Activated naive CD4-positive, alpha-beta T cell treated with anti-CD3 and anti-CD28 coated beads, Interleukin-2, amount 10 ng/mL, durations not matched to agents 7 days and 5 days (primary cell): ENCODE results near the gene LRP11.

Experiments used
- CTCF ChIA-PET: fragments of 350-600 bp; sonication (Branson Sonifier 250); formaldehyde crosslinking; loops from one replicate; lab custom pipeline; 2021; ENCODE audit warnings: antibody characterized with exemption; lab: Charles Lee
- DNase-seq: peaks from one replicate; pipeline ENCODE4 v3.0.0-alpha.2; 2020
- H3K27ac Mint-ChIP-seq: one replicate; pipeline ENCODE4 v1.8.0; 2021; ENCODE audit warnings: mild to moderate bottlenecking, moderate library complexity, mixed read lengths
- H3K27me3 Mint-ChIP-seq: one replicate; pipeline ENCODE4 v1.8.0; 2021; ENCODE audit warnings: mild to moderate bottlenecking, mixed read lengths
- H3K36me3 Mint-ChIP-seq: one replicate; pipeline ENCODE4 v1.8.0; 2021; ENCODE audit warnings: mixed read lengths
- H3K4me1 Mint-ChIP-seq: one replicate; pipeline ENCODE4 v1.8.0; 2021; ENCODE audit warnings: mixed read lengths
- H3K4me3 Mint-ChIP-seq: one replicate; pipeline ENCODE4 v1.8.0; 2021; ENCODE audit warnings: mild to moderate bottlenecking, moderate library complexity, mixed read lengths
- H3K9me3 Mint-ChIP-seq: one replicate; pipeline ENCODE4 v1.8.0; 2021; ENCODE audit warnings: mixed read lengths

The LRP11 gene

GRCh38 chr6:149843051-149843633, 21.0 kb downstream of the LRP11 start:
- no peaks in the 10 kb centered on the region for H3K9me3 Mint-ChIP-seq
- no peaks in the 10 kb centered on the region for H3K4me1 Mint-ChIP-seq
- DNase-seq: no peak
- peaks cover 22% of the 10 kb centered on the region for H3K27me3 Mint-ChIP-seq
- no peaks in the 10 kb centered on the region for H3K36me3 Mint-ChIP-seq
- CTCF ChIA-PET: interaction anchor here (1.0 to 2.5 kb wide), 2 partner anchors 19 to 82 kb away, joined by 3 to 9 read pairs; no protein-coding TSS in a partner anchor
- H3K4me3 Mint-ChIP-seq: no peak overlapping the region
- H3K27ac Mint-ChIP-seq: no peak overlapping the region

- H3K27ac Mint-ChIP-seq: no peak overlapping the region
- CTCF ChIA-PET: interaction anchor here (1.0 to 2.5 kb wide), 2 partner anchors 20 to 82 kb away, joined by 3 to 9 read pairs; no protein-coding TSS in a partner anchor
- H3K4me3 Mint-ChIP-seq: no peak overlapping the region
- H3K27me3 Mint-ChIP-seq: peaks cover 22% of the 10 kb centered on the region
- no peaks in the 10 kb centered on the region for H3K9me3 Mint-ChIP-seq
- H3K36me3 Mint-ChIP-seq: no peaks in the 10 kb centered on the region
- H3K4me1 Mint-ChIP-seq: no peaks in the 10 kb centered on the region
- DNase-seq: no peak
These were observed 21.8 kb downstream of the LRP11 start for GRCh38 chr6:149842331-149842730.

- Mint-ChIP-seq H3K4me1 (no peaks in the 10 kb centered on the region), H3K4me3 (no peak overlapping the region), H3K27ac (no peak overlapping the region), H3K9me3 (no peaks in the 10 kb centered on the region), H3K27me3 (peaks cover 18% of the 10 kb centered on the region), H3K36me3 (no peaks in the 10 kb centered on the region)
- CTCF ChIA-PET: interaction anchor here (0.7 to 2.9 kb wide), 16 partner anchors 9 to 88 kb away, joined by 3 to 20 read pairs (median 5); partner anchors contain the start of genes LRP11 and RAET1E
- DNase-seq: peak; percentile 75
These were observed 23.6 kb downstream of the LRP11 start for GRCh38 chr6:149840345-149841075.

- no peaks in the 10 kb centered on the region for H3K9me3 Mint-ChIP-seq
- H3K4me1 Mint-ChIP-seq: peaks cover 2% of the 10 kb centered on the region
- DNase-seq: peak; percentile 81
- no peak overlapping the region for H3K4me3 Mint-ChIP-seq
- H3K27ac Mint-ChIP-seq: no peak overlapping the region
- CTCF ChIA-PET: interaction anchor here (0.6 to 2.3 kb wide), 16 partner anchors 10 to 1581 kb away, joined by 3 to 10 read pairs (median 4); no protein-coding TSS in a partner anchor
- no peaks in the 10 kb centered on the region for H3K36me3 Mint-ChIP-seq
- H3K27me3 Mint-ChIP-seq: peaks cover 4% of the 10 kb centered on the region
These were observed 29.4 kb downstream of the LRP11 start for GRCh38 chr6:149834513-149835481.

GRCh38 chr6:149833651-149834050, 30.5 kb downstream of the LRP11 start:
- Mint-ChIP-seq H3K27me3 (peaks cover 4% of the 10 kb centered on the region), H3K9me3 (no peaks in the 10 kb centered on the region), H3K36me3 (no peaks in the 10 kb centered on the region), H3K4me3 (no peak overlapping the region), H3K4me1 (peaks cover 2% of the 10 kb centered on the region), H3K27ac (no peak overlapping the region)
- DNase-seq: no peak
- CTCF ChIA-PET: interaction anchor here (0.6 to 2.3 kb wide), 10 partner anchors 9 to 1579 kb away, joined by 3 to 8 read pairs (median 4); no protein-coding TSS in a partner anchor

- Mint-ChIP-seq H3K27me3 (peaks cover 4% of the 10 kb centered on the region), H3K4me3 (no peak overlapping the region), H3K27ac (no peak overlapping the region), H3K4me1 (peaks cover 2% of the 10 kb centered on the region), H3K36me3 (no peaks in the 10 kb centered on the region), H3K9me3 (no peaks in the 10 kb centered on the region)
- DNase-seq: no peak
- CTCF ChIA-PET: interaction anchor here (1.2 to 1.9 kb wide), 5 partner anchors 8 to 98 kb away, joined by 3 to 6 read pairs (median 4); no protein-coding TSS in a partner anchor
These were observed 32.8 kb downstream of the LRP11 start for GRCh38 chr6:149831308-149831820.

GRCh38 chr6:149830731-149831307, 33.3 kb downstream of the LRP11 start:
- Mint-ChIP-seq H3K27ac (no peak overlapping the region), H3K4me1 (peaks cover 2% of the 10 kb centered on the region), H3K27me3 (peaks cover 4% of the 10 kb centered on the region), H3K4me3 (no peak overlapping the region), H3K36me3 (no peaks in the 10 kb centered on the region), H3K9me3 (no peaks in the 10 kb centered on the region)
- CTCF ChIA-PET: interaction anchor here (1.5 to 1.9 kb wide), 3 partner anchors 9 to 96 kb away, joined by 3 to 6 read pairs (median 5); no protein-coding TSS in a partner anchor
- DNase-seq: no peak

- H3K4me3 Mint-ChIP-seq: no peak overlapping the region
- CTCF ChIA-PET: interaction anchor here (1.5 to 2.2 kb wide), 2 partner anchors 9 to 12 kb away, joined by 8 to 9 read pairs; no protein-coding TSS in a partner anchor
- H3K36me3 Mint-ChIP-seq: no peaks in the 10 kb centered on the region
- H3K27ac Mint-ChIP-seq: no peak overlapping the region
- no peak for DNase-seq
- no peaks in the 10 kb centered on the region for H3K4me1 Mint-ChIP-seq
- no peaks in the 10 kb centered on the region for H3K9me3 Mint-ChIP-seq
- peaks cover 11% of the 10 kb centered on the region for H3K27me3 Mint-ChIP-seq
These were observed 38.9 kb downstream of the LRP11 start for GRCh38 chr6:149825292-149825691.

GRCh38 chr6:149823013-149823412, 41.1 kb downstream of the LRP11 start:
- no peak for DNase-seq
- H3K4me1 Mint-ChIP-seq: no peaks in the 10 kb centered on the region
- H3K9me3 Mint-ChIP-seq: no peaks in the 10 kb centered on the region
- H3K4me3 Mint-ChIP-seq: no peak overlapping the region
- H3K27me3 Mint-ChIP-seq: peaks cover 11% of the 10 kb centered on the region
- H3K27ac Mint-ChIP-seq: no peak overlapping the region
- CTCF ChIA-PET: interaction anchor here (0.9 to 2.2 kb wide), 3 partner anchors 9 to 100 kb away, joined by 3 to 6 read pairs (median 5); no protein-coding TSS in a partner anchor
- no peaks in the 10 kb centered on the region for H3K36me3 Mint-ChIP-seq

GRCh38 chr6:149821492-149821891, 42.7 kb downstream of the LRP11 start:
- Mint-ChIP-seq H3K27ac (no peak overlapping the region), H3K9me3 (no peaks in the 10 kb centered on the region), H3K27me3 (peaks cover 11% of the 10 kb centered on the region), H3K4me1 (no peaks in the 10 kb centered on the region), H3K36me3 (no peaks in the 10 kb centered on the region), H3K4me3 (no peak overlapping the region)
- DNase-seq: no peak
- CTCF ChIA-PET: interaction anchor here (0.9 to 2.2 kb wide), 4 partner anchors 10 to 99 kb away, joined by 3 to 10 read pairs (median 6); no protein-coding TSS in a partner anchor

GRCh38 chr6:149820506-149820905, 43.7 kb downstream of the LRP11 start:
- Mint-ChIP-seq H3K36me3 (no peaks in the 10 kb centered on the region), H3K27ac (no peak overlapping the region), H3K4me1 (no peaks in the 10 kb centered on the region), H3K27me3 (peaks cover 11% of the 10 kb centered on the region), H3K4me3 (no peak overlapping the region), H3K9me3 (no peaks in the 10 kb centered on the region)
- DNase-seq: no peak
- CTCF ChIA-PET: interaction anchor here (0.7 to 1.2 kb wide), 2 partner anchors 14 to 563 kb away, joined by 3 to 4 read pairs; no protein-coding TSS in a partner anchor

GRCh38 chr6:149815788-149816187, 48.4 kb downstream of the LRP11 start:
- Mint-ChIP-seq H3K36me3 (peaks cover 5% of the 10 kb centered on the region), H3K27ac (no peak overlapping the region), H3K27me3 (no peaks in the 10 kb centered on the region), H3K4me3 (no peak overlapping the region), H3K9me3 (no peaks in the 10 kb centered on the region), H3K4me1 (peaks cover 7% of the 10 kb centered on the region)
- DNase-seq: no peak
- CTCF ChIA-PET: no interaction called here

GRCh38 chr6:149813351-149813750, 50.8 kb downstream of the LRP11 start:
- Mint-ChIP-seq H3K9me3 (no peaks in the 10 kb centered on the region), H3K27ac (no peak overlapping the region), H3K36me3 (peaks cover 12% of the 10 kb centered on the region), H3K27me3 (no peaks in the 10 kb centered on the region), H3K4me1 (peaks cover 20% of the 10 kb centered on the region), H3K4me3 (no peak overlapping the region)
- CTCF ChIA-PET: no interaction called here
- no peak for DNase-seq
